Keratinocyte (primary cell): Measurements from ENCODE around the gene FTO.

ENCODE experiments used
- EZH2 ChIP-seq: IDR thresholded peaks from one replicate; pipeline ENCODE4 v1.6.1; 2012; ENCODE audit warnings: inconsistent platforms, mild to moderate bottlenecking, low read length, moderate library complexity
- TF ChIP-seq, protein P1 (sequence below), 3 experiments: IDR thresholded peaks in 1 of 3; conservative IDR thresholded peaks in 1 of 3; optimal IDR thresholded peaks in 1 of 3; 2 replicates in 2 of 3; 3 replicates in 1 of 3; pipeline versions ENCODE3 to v1.5.1; 2011; ENCODE audit warnings: low read length in 3 of 3, mild to moderate bottlenecking in 3 of 3, moderate library complexity in 2 of 3, control low read depth in 1 of 3, inconsistent platforms in 1 of 3; ENCODE audit not compliant: insufficient read depth in 2 of 3; ENCODE audit errors: extremely low read depth in 1 of 3

DNA sequence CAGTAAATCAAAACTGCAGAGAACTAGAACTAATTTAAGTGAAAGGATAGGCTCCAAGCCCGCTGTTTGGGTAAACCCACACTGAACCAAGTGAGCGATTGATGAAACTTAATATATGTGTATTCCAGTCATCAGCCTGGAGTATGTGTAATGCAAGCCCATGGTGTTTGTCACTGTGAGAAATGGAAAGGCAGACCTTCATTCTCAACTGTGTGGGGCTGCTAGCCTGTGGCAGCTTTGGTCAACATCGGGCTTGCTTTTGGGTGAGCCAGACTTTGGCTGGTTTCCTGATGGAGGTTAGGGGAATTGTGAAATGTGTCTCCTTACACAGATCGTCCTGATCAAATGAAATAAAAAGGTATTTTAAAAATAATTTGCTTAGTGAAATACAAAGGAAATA is 302.7 kb downstream of the FTO start:
- TF ChIP-seq, protein P1, sequence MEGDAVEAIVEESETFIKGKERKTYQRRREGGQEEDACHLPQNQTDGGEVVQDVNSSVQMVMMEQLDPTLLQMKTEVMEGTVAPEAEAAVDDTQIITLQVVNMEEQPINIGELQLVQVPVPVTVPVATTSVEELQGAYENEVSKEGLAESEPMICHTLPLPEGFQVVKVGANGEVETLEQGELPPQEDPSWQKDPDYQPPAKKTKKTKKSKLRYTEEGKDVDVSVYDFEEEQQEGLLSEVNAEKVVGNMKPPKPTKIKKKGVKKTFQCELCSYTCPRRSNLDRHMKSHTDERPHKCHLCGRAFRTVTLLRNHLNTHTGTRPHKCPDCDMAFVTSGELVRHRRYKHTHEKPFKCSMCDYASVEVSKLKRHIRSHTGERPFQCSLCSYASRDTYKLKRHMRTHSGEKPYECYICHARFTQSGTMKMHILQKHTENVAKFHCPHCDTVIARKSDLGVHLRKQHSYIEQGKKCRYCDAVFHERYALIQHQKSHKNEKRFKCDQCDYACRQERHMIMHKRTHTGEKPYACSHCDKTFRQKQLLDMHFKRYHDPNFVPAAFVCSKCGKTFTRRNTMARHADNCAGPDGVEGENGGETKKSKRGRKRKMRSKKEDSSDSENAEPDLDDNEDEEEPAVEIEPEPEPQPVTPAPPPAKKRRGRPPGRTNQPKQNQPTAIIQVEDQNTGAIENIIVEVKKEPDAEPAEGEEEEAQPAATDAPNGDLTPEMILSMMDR (optimal IDR thresholded peaks at IDR 0.05 in 1 of 3, IDR thresholded peaks at IDR 0.05 in 1 of 3, conservative IDR thresholded peaks at IDR 0.05 in 1 of 3; ENCODE audit: extremely low read depth in 1 of 3, insufficient read depth in 2 of 3, low read length in 3 of 3), result no peak
- TF ChIP-seq EZH2, result no peak
